ENCODE data around the gene PRODH2.

PRODH2 gene

GRCh38 chr19:35812220-35813042, at the start of gene PRODH2:
Gene PRODH2 (minus strand): TSS chr19:35812845. CDS start chr19:35812805, 40 bp downstream.
- no peak for DNase-seq

DNA sequence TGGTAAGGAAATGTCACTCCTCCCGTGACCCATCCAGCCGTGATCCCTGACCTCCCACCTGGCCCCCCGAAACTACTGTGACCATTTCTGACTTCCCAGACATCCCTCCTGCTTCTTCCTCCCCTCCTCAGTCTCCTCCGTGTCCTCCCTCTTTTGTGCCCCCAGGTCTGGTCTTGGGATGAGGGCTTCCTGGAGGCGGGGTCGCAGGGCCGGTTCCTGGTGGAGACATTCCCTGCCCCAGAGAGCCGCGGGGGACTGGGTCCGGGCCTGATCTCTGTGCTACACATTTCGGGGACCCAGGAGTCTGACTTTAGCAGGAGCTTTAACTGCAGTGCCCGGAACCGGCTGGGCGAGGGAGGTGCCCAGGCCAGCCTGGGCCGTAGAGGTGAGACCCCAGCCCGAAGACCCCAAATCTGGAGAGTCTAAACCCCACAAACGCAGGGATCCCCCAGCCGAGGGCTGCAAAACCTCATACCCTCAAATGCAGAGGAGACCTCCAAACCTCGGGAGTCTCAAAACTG, 49.1 kb upstream of the PRODH2 start:
- no peak for DNase-seq

- DNase-seq: no peak
Observed at GRCh38 chr19:35860818-35861639, 48.4 kb upstream of the PRODH2 start.

DNA sequence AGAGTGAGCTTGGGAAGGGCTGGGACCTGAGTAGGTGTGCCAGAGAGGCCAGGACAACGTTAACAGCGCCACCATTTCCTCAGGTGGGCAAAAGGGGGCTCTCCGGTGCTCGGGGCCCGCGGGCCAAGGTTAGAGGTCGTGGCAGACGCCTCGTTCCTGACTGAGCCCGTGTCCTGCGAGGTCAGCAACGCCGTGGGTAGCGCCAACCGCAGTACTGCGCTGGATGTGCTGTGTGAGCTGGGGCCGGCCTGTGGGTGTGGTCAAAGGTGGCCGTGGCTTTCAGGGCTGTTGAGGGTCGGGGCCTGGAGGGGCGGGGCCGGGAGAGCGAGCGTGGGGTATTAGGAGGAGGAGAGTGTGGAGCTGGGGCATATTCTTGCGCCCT, 47.8 kb upstream of the PRODH2 start:
- DNase-seq: no peak

GRCh38 chr19:35859414-35859813, 46.8 kb upstream of the PRODH2 start:
- no peak for DNase-seq

DNA sequence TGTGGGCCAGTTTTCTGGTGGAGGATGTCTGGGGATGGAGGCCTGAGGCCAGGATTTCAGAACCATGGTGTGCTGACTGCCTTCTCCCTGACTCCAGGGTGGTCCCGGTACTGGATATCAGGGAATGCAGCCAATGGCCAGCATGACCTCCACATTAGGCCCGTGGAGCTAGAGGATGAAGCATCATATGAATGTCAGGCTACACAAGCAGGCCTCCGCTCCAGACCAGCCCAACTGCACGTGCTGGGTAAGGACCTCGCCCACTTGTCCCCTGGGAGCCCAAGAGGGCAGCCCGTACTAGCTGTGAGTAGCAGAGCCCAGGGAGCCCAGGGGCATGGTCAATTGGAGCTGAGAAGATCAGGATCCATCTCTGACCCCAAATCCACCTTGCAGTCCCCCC, 45.7 kb upstream of the PRODH2 start:
- DNase-seq: no peak

- DNase-seq: no peak
Observed at GRCh38 chr19:35856546-35857149, 44.0 kb upstream of the PRODH2 start, which contains the start of gene KIRREL2. Gene KIRREL2 (plus strand): TSS chr19:35856911. CDS start chr19:35857120, 209 bp downstream.

DNA sequence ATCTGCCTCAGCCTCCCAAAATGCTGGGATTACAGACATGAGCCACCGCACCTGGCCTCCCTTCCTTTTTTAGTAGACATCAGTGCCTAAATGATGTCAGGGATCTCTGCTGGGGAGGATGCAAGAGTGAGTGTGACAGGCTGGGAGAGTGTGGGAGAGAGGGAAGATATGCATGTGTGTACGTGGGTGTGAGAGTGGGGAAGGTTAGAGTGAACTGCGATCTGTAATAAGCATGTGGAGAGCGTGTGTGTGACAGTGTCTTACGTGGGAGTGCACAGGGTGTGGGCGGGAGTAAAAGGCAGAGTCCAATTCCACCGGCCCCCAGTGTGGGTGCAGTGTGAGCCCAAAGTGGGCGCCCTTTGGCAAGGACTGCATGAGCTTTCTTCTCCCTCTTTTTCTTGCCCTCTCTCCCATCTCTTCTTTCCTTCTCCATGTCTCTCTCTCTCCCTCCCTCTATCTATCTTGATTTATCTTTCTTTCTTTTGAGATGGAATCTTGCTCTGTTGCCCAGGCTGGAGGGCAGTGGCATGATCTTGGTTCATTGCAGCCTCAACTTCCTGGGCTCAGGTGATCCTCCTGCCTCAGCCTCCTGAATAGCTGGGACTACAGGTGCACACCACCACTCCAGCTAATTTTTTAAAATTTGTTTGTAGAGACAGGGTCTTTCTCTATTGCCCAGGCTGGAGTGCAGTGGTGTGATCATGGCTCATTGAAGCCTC, 40.6 kb upstream of the PRODH2 start:
- DNase-seq: no peak

- no peak for DNase-seq
Observed at GRCh38 chr19:35852029-35852780, 39.6 kb upstream of the PRODH2 start, which contains the start of gene NPHS1. Gene NPHS1 (minus strand): TSS chr19:35852504. CDS start chr19:35851837, 667 bp downstream.

DNA sequence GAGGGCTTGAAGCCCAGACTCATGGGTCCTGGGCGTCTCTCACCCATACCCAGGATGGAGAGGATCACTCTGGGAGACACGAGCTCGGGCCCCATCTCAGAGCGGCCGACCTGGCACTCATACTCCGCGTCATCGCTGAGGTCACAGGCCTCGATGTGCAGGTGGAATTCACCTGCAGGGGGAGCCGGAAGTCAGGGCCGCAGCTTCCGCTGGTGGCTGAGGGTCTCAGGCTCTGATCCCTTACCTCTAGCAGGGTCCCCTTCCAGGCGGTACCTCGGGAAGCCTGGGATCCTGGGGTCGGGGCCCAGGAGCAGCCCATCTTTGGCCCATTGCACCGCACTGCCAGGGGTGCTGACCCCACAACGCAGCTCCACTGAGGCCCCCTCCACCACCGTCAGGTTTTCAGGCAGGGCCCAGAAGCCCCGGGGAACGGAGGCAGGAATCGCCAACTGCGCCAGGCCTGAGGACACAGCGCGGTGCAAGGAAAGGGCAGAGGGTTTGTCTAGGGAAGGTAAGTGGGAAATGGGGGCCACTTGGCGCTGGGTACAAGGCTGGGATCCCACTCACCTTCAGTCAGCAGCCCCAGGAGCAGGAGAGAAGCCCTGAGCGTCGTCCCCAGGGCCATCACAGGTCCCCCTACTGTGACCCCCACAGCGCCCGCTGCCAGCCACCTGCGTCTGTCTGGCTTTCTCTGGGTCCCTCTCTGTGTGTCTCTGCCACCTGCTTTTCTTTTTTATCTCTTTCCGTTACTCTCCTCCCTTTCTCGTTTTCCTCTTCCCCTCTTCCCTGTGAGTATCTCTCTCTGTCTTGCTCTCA, 38.8 kb upstream of the PRODH2 start:
- no peak for DNase-seq

DNA sequence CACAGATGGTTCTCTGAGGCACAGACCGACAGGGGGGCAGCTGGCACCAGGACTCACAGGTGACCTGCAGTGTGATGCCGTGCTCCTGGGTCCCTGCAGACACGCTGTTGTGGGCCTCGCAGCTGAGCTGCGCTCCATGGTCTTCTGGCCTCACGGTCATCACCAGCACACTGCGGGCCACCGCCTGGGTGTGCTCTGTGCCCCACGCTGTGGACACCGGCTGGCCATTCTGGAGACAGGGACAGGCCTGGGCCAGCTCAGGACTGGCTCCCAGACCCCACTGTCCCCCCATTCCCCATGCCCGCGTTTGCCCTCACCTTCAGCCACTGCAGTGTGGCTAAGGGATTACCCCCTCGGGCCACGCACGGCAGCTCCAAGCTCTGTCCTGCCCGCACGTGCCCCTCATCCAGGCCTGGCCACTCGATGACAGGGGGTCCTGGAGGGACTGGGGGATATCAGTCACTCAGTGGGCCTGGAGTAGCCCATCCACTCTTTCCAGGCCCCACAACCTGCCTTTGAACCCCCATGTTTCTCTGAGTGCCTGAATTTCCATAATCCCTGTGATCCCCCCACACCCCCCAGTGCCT, 36.4 kb upstream of the PRODH2 start:
- DNase-seq: no peak

DNA sequence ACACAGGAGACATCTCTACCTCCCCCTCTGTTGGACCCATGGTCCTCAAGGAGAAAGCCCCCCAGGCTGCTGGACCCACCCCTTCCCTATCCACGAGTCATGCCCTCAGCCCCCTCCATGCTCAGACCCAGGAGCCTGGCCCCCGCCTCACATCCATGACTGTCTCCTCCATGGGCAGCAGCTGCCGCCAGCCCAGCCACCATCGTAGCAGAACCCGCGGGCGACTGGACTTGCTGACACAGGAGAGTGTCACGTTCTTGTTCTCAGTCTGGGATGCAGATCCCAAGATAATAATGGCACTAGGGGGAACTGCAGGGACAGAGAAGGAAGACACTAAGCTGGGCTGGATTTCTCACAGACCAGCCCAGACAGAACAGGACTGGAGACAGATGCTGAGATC, 35.8 kb upstream of the PRODH2 start:
- DNase-seq: no peak

- no peak for DNase-seq
Observed at GRCh38 chr19:35847911-35848310, 35.3 kb upstream of the PRODH2 start.

DNA sequence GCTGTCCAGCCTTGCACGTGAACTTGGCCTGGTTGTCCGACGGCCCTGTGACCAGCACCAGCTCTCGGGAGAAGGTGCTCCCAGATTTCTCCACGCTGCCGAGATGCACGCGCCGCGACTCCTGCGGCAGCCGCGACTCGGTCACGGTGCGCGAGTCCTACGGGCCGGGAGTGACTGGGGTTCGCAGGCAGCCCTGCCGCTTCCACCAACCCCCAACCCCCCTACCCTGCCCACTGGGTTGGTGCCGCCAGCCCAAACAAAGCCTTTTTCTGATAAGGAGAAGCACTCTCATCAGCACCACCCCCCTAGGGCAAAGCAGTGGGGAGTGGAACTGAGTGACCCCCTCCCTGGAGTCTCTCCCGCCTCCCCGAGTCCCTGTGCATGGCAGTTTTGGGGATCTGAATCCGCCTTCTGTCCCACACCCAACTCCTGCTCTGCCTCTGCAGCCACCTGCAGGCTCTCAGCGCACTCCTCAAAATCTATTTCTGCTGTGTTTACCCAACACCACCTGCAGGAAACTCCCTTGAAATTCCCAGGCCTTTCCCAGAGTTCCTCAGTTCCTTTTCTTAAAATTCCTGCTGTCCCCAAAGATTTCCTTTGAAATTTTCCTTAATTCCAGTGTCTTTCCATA, 33.5 kb upstream of the PRODH2 start:
- no peak for DNase-seq

- DNase-seq: no peak
Observed at GRCh38 chr19:35845215-35846037, 32.8 kb upstream of the PRODH2 start.

GRCh38 chr19:35844482-35845214, 32.0 kb upstream of the PRODH2 start:
- DNase-seq: no peak

- no peak for DNase-seq
Observed at GRCh38 chr19:35843676-35844481, 31.2 kb upstream of the PRODH2 start.

Measured in activated T-cell treated with anti-CD3 and anti-CD28 coated beads for 4 hours (primary cell).